SK-N-SH (cell line): ENCODE measurements around the gene RAB39A. TPM values are rescaled to one million over a fixed set of nuclear protein-coding genes. Genes with fewer than 3 reads are reported as not detected.

Experiments used
- CTCF ChIA-PET: fragments of 300-600, 350-600 bp; formaldehyde crosslinking; extraction: SDS; loops from one replicate; lab custom pipeline; 2021; lab: Yijun Ruan, JAX
- POLR2A ChIA-PET: fragments of 350-600 bp; sonication (Branson Sonifier 250); formaldehyde crosslinking; extraction: SDS; loops from one replicate; lab custom pipeline; 2020; ENCODE audit warnings: antibody characterized with exemption, inconsistent platforms; lab: Yijun Ruan, JAX
- DNase-seq: peaks from one replicate; pipeline ENCODE4 v3.0.0; 2012
- H2AFZ ChIP-seq: fragments of 200-600 bp; sonication (generic); 2 replicates; pipeline ENCODE4 v1.8.1; 2016; ENCODE audit warnings: antibody characterized with exemption, mild to moderate bottlenecking, low read depth
- H3F3A ChIP-seq: fragments of 200-600 bp; sonication (generic); replicated peaks from 2 replicates; pipeline ENCODE3; 2016; ENCODE audit warnings: antibody characterized with exemption, mild to moderate bottlenecking; ENCODE audit not compliant: insufficient read depth
- H3K27ac ChIP-seq, 2 experiments: fragments of 200-500 bp in 1 of 2; fragments of 200-600 bp in 1 of 2; sonication (Bioruptor generic) in 1 of 2; sonication (generic), shearing (Covaris generic) in 1 of 2; 2 replicates each; pipeline versions ENCODE4 v1.5.1 to v1.6.1; 2014 to 2016; ENCODE audit warnings: low read depth in 2 of 2, inconsistent platforms in 1 of 2, low read length in 1 of 2, mild to moderate bottlenecking in 1 of 2, mixed read lengths in 1 of 2
- H3K27me3 ChIP-seq: fragments of 200-600 bp; sonication (generic), shearing (Covaris generic); 2 replicates; pipeline ENCODE4 v1.6.1; 2016; ENCODE audit warnings: mixed run types; ENCODE audit not compliant: insufficient read depth
- H3K36me3 ChIP-seq, 2 experiments: fragments of 200-500 bp in 1 of 2; fragments of 200-600 bp in 1 of 2; sonication (Bioruptor generic) in 1 of 2; sonication (generic) in 1 of 2; replicated peaks in 1 of 2; 2 replicates each; pipeline versions ENCODE3 to v1.5.1; 2014 to 2016; ENCODE audit warnings: low read length in 1 of 2, mild to moderate bottlenecking in 1 of 2; ENCODE audit not compliant: insufficient read depth in 2 of 2, control insufficient read depth in 1 of 2
- H3K4me1 ChIP-seq, 2 experiments: fragments of 200-500 bp in 1 of 2; fragments of 200-600 bp in 1 of 2; sonication (Bioruptor generic) in 1 of 2; sonication (generic), shearing (Covaris generic) in 1 of 2; 2 replicates each; pipeline versions ENCODE4 v1.5.1 to v1.6.1; 2014 to 2016; ENCODE audit warnings: low read depth in 1 of 2, low read length in 1 of 2, mixed run types in 1 of 2; ENCODE audit not compliant: insufficient read depth in 2 of 2, control insufficient read depth in 1 of 2
- H3K4me2 ChIP-seq: fragments of 200-600 bp; sonication (generic), shearing (Covaris generic); 2 replicates; pipeline ENCODE4 v1.6.1; 2017; ENCODE audit warnings: mixed run types
- H3K4me3 ChIP-seq, 2 experiments: fragments of 200-500 bp in 1 of 2; fragments of 200-600 bp in 1 of 2; sonication (Bioruptor generic) in 1 of 2; sonication (generic), shearing (Covaris generic) in 1 of 2; 2 replicates each; pipeline versions ENCODE4 v1.5.1 to v1.8.1; 2014 to 2016; ENCODE audit warnings: low read depth in 2 of 2, inconsistent platforms in 1 of 2, low read length in 1 of 2, mild to moderate bottlenecking in 1 of 2, mixed read lengths in 1 of 2, moderate library complexity in 1 of 2
- H3K79me2 ChIP-seq: fragments of 200-600 bp; sonication (generic); 2 replicates; pipeline ENCODE4 v1.8.1; 2017; ENCODE audit warnings: mild to moderate bottlenecking; ENCODE audit not compliant: insufficient read depth
- H3K9ac ChIP-seq: fragments of 200-600 bp; sonication (generic); 2 replicates; pipeline ENCODE4 v1.6.1; 2017; ENCODE audit warnings: mixed run types
- H3K9me2 ChIP-seq: fragments of 200-600 bp; sonication (generic); 2 replicates; pipeline ENCODE4 v1.6.1; 2017; ENCODE audit warnings: mixed run types
- H3K9me3 ChIP-seq: fragments of 200-600 bp; sonication (generic); 2 replicates; pipeline ENCODE4 v1.6.1; 2017; ENCODE audit warnings: mixed run types, mild to moderate bottlenecking, moderate library complexity
- H4K20me1 ChIP-seq: fragments of 200-600 bp; sonication (generic); 2 replicates; pipeline ENCODE4 v1.6.1; 2017; ENCODE audit warnings: mild to moderate bottlenecking, mixed run types; ENCODE audit not compliant: insufficient read depth
- CHD2 ChIP-seq: fragments of 150-350 bp; IDR thresholded peaks from 2 replicates; pipeline ENCODE4 v1.6.1; 2018; ENCODE audit warnings: low read length; ENCODE audit not compliant: partially characterized antibody
- GABPA ChIP-seq: IDR thresholded peaks from 2 replicates; pipeline ENCODE4 v1.4.0; 2012; ENCODE audit warnings: low read depth, mild to moderate bottlenecking
- RCOR1 ChIP-seq: fragments of 150-350 bp; IDR thresholded peaks from 2 replicates; pipeline ENCODE4 v1.6.1; 2017; ENCODE audit warnings: antibody characterized with exemption, low read length
- TAF1 ChIP-seq: IDR thresholded peaks from 2 replicates; pipeline ENCODE4 v1.6.1; 2012; ENCODE audit warnings: low read depth, mild to moderate bottlenecking, low read length, moderate library complexity, borderline replicate concordance
- WGBS: methylation state at CpG from one replicate; pipeline ENCODE4 v1.1.6; 2017; ENCODE audit warnings: low lambda C conversion rate; 5-methylcytosine and 5-hydroxymethylcytosine counted together
- polyA plus RNA-seq, 3 experiments: library from polyadenylated mRNA; depleted of rRNA; stranded (reverse); fragments of >200 nt; gene quantifications; 2 replicates each; pipeline ENCODE4 v1.2.3, GENCODE V29; 2012
- TF ChIP-seq, protein P1 (sequence below): IDR thresholded peaks from 2 replicates; pipeline ENCODE4 v1.4.0; 2012; ENCODE audit warnings: low read depth
- TF ChIP-seq, protein P2 (sequence below): IDR thresholded peaks from 2 replicates; pipeline ENCODE4 v1.6.1; 2012; ENCODE audit warnings: mild to moderate bottlenecking, low read depth, low read length, moderate library complexity

RAB39A gene
- polyA plus RNA-seq, 1 of the 3 experiments (the other 2 are of a cell fraction) = 0.18 TPM

DNA sequence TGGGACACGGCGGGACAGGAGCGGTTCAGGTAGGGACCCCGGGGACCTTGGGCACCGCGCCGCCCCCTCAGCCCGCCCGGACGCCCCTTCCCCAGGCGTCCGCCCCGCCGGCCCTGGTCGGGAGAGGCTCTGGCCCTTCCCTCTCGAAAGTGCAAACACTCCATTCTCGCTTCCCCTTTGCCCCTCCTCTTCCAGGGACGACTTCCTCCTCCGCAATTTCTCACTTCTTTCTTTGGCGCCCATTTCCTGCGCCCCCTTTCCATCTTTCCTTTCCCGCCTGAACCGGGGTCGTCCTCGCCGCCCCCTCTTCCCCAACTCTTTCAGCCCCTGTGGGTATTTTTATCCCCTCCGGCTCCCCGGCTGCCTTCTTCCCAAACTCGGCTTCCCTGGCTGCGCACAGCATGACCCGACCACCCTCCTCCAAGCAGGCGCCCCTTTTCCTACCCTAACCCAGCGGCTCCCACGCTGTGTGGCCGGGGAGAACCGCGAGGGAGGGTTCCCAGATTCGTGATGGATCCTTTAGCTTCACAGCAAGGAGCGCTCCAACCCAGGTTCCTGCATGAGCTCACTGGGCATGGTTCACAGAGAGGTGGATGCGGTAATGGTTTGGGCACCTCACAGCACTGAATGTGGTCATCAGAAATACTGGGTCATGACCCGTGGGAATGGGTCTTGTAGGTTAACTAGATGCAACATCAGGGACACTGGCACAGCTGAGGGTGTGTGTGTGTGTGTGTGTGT is 689 bp downstream of the RAB39A start:
- 2% methylated on average over 27 of the region's 41 CpGs for WGBS
- Histone ChIP-seq H3K9me3 (no peaks in the 10 kb centered on the region), H3F3A (no peaks in the 10 kb centered on the region), H3K4me3 (peak overlapping the region; percentile 61 to 69), H3K4me1 (peaks cover 0 to 5% of the 10 kb centered on the region in 2 experiments; a peak in 2 of 4 replicates), H3K36me3 (no peaks in the 10 kb centered on the region), H3K79me2 (no peaks in the 10 kb centered on the region), H3K9ac (no peak overlapping the region), H3K27me3 (peaks cover 8% of the 10 kb centered on the region; the same call in 1 of the 2 replicates), H3K4me2 (peak overlapping the region; percentile 96), H3K9me2 (no peaks in the 10 kb centered on the region), H4K20me1 (no peaks in the 10 kb centered on the region), H3K27ac (peak overlapping the region in 1 of 2 experiments; percentile 87; a peak in 2 of 4 replicates), H2AFZ (peak overlapping the region; percentile 72)
- CTCF ChIA-PET = no interaction called here
- peak; percentile 9 for TF ChIP-seq CHD2
- no peak for TF ChIP-seq TAF1
- DNase-seq = peak; percentile 45
- POLR2A ChIA-PET = interaction anchor here (0.7 to 2.8 kb wide), 2 partner anchors 80 to 358 kb away, joined by 3 to 13 read pairs; partner anchors contain the start of gene CUL5

DNA sequence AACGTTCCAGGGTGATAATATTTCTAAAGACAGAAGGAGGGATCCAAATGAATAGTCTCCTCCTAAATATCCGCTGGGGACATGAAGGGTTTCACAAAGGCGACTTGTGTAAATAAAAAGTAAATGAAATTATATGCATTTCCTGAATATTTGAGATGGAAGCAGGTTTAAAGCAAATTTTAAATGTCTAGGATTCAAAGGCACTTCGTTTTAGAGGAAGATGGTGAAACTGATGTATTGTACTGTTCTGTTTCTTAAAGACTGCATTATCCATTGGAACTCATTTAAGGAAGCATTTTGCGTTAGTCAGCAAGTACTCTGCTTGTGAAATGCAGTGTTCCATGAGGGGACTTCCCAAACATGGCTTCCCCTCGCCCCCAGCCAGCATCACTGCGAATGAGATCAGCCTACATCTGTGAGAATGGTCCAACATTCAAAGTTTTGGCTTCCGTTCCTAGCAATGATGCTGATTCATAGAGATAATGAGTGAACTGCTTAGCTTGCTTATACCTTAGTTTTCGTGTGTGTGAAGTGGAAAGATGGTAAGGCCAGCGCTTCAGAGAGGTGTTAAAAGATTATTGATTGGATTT is 1.5 kb downstream of the RAB39A start:
- H3F3A ChIP-seq = no peaks in the 10 kb centered on the region
- TF ChIP-seq, protein P1, sequence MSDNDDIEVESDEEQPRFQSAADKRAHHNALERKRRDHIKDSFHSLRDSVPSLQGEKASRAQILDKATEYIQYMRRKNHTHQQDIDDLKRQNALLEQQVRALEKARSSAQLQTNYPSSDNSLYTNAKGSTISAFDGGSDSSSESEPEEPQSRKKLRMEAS = no peak
- TF ChIP-seq RCOR1 (0 out of 2 replicates have a peak, but pooled peaks have one; percentile 5), GABPA (no peak)
- TF ChIP-seq, protein P2, sequence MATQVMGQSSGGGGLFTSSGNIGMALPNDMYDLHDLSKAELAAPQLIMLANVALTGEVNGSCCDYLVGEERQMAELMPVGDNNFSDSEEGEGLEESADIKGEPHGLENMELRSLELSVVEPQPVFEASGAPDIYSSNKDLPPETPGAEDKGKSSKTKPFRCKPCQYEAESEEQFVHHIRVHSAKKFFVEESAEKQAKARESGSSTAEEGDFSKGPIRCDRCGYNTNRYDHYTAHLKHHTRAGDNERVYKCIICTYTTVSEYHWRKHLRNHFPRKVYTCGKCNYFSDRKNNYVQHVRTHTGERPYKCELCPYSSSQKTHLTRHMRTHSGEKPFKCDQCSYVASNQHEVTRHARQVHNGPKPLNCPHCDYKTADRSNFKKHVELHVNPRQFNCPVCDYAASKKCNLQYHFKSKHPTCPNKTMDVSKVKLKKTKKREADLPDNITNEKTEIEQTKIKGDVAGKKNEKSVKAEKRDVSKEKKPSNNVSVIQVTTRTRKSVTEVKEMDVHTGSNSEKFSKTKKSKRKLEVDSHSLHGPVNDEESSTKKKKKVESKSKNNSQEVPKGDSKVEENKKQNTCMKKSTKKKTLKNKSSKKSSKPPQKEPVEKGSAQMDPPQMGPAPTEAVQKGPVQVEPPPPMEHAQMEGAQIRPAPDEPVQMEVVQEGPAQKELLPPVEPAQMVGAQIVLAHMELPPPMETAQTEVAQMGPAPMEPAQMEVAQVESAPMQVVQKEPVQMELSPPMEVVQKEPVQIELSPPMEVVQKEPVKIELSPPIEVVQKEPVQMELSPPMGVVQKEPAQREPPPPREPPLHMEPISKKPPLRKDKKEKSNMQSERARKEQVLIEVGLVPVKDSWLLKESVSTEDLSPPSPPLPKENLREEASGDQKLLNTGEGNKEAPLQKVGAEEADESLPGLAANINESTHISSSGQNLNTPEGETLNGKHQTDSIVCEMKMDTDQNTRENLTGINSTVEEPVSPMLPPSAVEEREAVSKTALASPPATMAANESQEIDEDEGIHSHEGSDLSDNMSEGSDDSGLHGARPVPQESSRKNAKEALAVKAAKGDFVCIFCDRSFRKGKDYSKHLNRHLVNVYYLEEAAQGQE = no peak
- peak overlapping the region in 1 of 2 experiments; percentile 44; a peak in 1 of 4 replicates for H3K27ac ChIP-seq
- ChIA-PET CTCF (no interaction called here), POLR2A (interaction anchor here (0.7 to 2.8 kb wide), 2 partner anchors 79 to 358 kb away, joined by 3 to 13 read pairs; partner anchors contain the start of gene CUL5)
- H3K9me3 ChIP-seq = no peaks in the 10 kb centered on the region
- H4K20me1 ChIP-seq = no peaks in the 10 kb centered on the region
- H2AFZ ChIP-seq = no peak overlapping the region
- no peak overlapping the region for H3K4me2 ChIP-seq
- no peaks in the 10 kb centered on the region for H3K36me3 ChIP-seq
- DNase-seq = peak; percentile 44
- no peak overlapping the region for H3K9ac ChIP-seq
- H3K27me3 ChIP-seq = peaks cover 8% of the 10 kb centered on the region; the same call in 1 of the 2 replicates
- no peaks in the 10 kb centered on the region for H3K9me2 ChIP-seq
- peak overlapping the region in 1 of 2 experiments; percentile 61; a peak in 2 of 4 replicates for H3K4me3 ChIP-seq
- WGBS = 16% methylated on average over 10 of the region's 10 CpGs
- H3K79me2 ChIP-seq = no peaks in the 10 kb centered on the region
- peaks cover 0 to 5% of the 10 kb centered on the region in 2 experiments; a peak in 2 of 4 replicates for H3K4me1 ChIP-seq
